Loucy (cell line): ENCODE data around the gene MEMO1.

ENCODE experiments used
- H2AFZ ChIP-seq: fragments of 200-600 bp; sonication (generic); 2 replicates; pipeline ENCODE4 v1.6.0; 2016; ENCODE audit warnings: antibody characterized with exemption, mild to moderate bottlenecking, low read length, moderate library complexity
- H3F3A ChIP-seq: fragments of 200-600 bp; 2 replicates; pipeline ENCODE4 v1.6.0; 2016; ENCODE audit warnings: antibody characterized with exemption, low read depth, mild to moderate bottlenecking
- H3K27me3 ChIP-seq: fragments of 200-600 bp; sonication (generic); 2 replicates; pipeline ENCODE4 v1.6.1; 2014; ENCODE audit warnings: low read length, mild to moderate bottlenecking; ENCODE audit not compliant: insufficient read depth, poor library complexity, severe bottlenecking
- H3K36me3 ChIP-seq: fragments of 200-600 bp; sonication (generic); 2 replicates; pipeline ENCODE4 v1.6.1; 2016; ENCODE audit warnings: low read length; ENCODE audit not compliant: insufficient read depth
- H3K4me1 ChIP-seq: fragments of 200-600 bp; sonication (generic); 2 replicates; pipeline ENCODE4 v1.5.1; 2014; ENCODE audit warnings: low read length, mild to moderate bottlenecking; ENCODE audit not compliant: insufficient read depth, poor library complexity, severe bottlenecking
- H3K4me2 ChIP-seq: fragments of 200-600 bp; sonication (generic); 2 replicates; pipeline ENCODE4 v1.6.0; 2014; ENCODE audit warnings: antibody characterized with exemption, low read length, low read depth, mild to moderate bottlenecking; ENCODE audit not compliant: poor library complexity, severe bottlenecking
- H3K4me3 ChIP-seq: fragments of 200-600 bp; sonication (generic); 2 replicates; pipeline ENCODE4 v1.5.1; 2014; ENCODE audit warnings: low read length, mild to moderate bottlenecking, mixed read lengths; ENCODE audit not compliant: poor library complexity, severe bottlenecking
- H3K79me2 ChIP-seq: fragments of 200-600 bp; sonication (generic); 2 replicates; pipeline ENCODE4 v1.6.1; 2014; ENCODE audit warnings: low read length; ENCODE audit not compliant: insufficient read depth
- H3K9ac ChIP-seq: fragments of 200-600 bp; sonication (generic); 2 replicates; pipeline ENCODE4 v1.6.0; 2014; ENCODE audit warnings: mild to moderate bottlenecking, low read depth, low read length, moderate library complexity; ENCODE audit not compliant: poor library complexity, severe bottlenecking
- H3K9me2 ChIP-seq: fragments of 200-600 bp; sonication (generic); replicated peaks from 2 replicates; pipeline ENCODE4 v1.6.1; 2016; ENCODE audit warnings: low read depth, low read length, mixed read lengths
- H3K9me3 ChIP-seq: fragments of 200-600 bp; sonication (generic); 2 replicates; pipeline ENCODE4 v1.6.1; 2014; ENCODE audit warnings: mild to moderate bottlenecking, antibody characterized with exemption, low read length, low read depth; ENCODE audit not compliant: insufficient read depth
- H4K20me1 ChIP-seq: fragments of 200-600 bp; sonication (generic); 2 replicates; pipeline ENCODE4 v1.6.0; 2014; ENCODE audit warnings: antibody characterized with exemption, low read length, mild to moderate bottlenecking; ENCODE audit not compliant: insufficient read depth, poor library complexity, severe bottlenecking
- EZH2phosphoT487 ChIP-seq: fragments of 200-600 bp; IDR thresholded peaks from 2 replicates; pipeline ENCODE4 v1.6.1; 2018; ENCODE audit warnings: antibody characterized with exemption, mild to moderate bottlenecking, moderate library complexity, borderline replicate concordance
- TF ChIP-seq, protein P1 (sequence below): fragments of 200-600 bp; sonication (generic); conservative IDR thresholded peaks from 2 replicates; pipeline ENCODE4 v1.5.1; 2014; ENCODE audit warnings: mild to moderate bottlenecking, antibody characterized with exemption, low read length

The MEMO1 gene

DNA sequence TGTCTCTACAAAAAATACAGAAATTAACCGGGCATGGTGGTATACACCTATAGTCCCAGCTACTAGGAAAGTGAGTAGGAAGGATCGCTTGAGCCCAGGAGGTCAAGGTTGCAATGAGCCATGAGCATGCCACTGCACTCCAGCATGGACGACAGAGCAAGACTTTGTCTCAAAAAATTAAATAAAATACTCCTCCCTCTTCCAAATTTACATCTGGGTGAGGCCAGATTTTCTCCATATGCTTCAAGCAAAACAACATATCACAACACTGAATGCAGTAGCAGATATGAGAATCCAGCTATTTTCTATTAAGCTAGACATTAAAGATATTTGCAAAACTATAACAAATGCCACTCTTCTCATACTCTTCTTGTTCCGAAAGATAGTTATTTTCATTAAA, 20.9 kb downstream of the MEMO1 start:
- Histone ChIP-seq H3K9ac (no peak overlapping the region), H2AFZ (no peak overlapping the region), H3K9me2 (no peaks in the 10 kb centered on the region), H3K36me3 (no peaks in the 10 kb centered on the region), H3K27me3 (no peaks in the 10 kb centered on the region), H3K4me3 (no peak overlapping the region), H3K79me2 (peaks cover 99% of the 10 kb centered on the region), H3K9me3 (no peaks in the 10 kb centered on the region), H3F3A (no peaks in the 10 kb centered on the region), H3K4me2 (no peak overlapping the region), H4K20me1 (peaks cover 56% of the 10 kb centered on the region), H3K4me1 (no peaks in the 10 kb centered on the region)
- TF ChIP-seq, protein P1, sequence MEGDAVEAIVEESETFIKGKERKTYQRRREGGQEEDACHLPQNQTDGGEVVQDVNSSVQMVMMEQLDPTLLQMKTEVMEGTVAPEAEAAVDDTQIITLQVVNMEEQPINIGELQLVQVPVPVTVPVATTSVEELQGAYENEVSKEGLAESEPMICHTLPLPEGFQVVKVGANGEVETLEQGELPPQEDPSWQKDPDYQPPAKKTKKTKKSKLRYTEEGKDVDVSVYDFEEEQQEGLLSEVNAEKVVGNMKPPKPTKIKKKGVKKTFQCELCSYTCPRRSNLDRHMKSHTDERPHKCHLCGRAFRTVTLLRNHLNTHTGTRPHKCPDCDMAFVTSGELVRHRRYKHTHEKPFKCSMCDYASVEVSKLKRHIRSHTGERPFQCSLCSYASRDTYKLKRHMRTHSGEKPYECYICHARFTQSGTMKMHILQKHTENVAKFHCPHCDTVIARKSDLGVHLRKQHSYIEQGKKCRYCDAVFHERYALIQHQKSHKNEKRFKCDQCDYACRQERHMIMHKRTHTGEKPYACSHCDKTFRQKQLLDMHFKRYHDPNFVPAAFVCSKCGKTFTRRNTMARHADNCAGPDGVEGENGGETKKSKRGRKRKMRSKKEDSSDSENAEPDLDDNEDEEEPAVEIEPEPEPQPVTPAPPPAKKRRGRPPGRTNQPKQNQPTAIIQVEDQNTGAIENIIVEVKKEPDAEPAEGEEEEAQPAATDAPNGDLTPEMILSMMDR, result no peak
- TF ChIP-seq EZH2phosphoT487, result no peak

DNA sequence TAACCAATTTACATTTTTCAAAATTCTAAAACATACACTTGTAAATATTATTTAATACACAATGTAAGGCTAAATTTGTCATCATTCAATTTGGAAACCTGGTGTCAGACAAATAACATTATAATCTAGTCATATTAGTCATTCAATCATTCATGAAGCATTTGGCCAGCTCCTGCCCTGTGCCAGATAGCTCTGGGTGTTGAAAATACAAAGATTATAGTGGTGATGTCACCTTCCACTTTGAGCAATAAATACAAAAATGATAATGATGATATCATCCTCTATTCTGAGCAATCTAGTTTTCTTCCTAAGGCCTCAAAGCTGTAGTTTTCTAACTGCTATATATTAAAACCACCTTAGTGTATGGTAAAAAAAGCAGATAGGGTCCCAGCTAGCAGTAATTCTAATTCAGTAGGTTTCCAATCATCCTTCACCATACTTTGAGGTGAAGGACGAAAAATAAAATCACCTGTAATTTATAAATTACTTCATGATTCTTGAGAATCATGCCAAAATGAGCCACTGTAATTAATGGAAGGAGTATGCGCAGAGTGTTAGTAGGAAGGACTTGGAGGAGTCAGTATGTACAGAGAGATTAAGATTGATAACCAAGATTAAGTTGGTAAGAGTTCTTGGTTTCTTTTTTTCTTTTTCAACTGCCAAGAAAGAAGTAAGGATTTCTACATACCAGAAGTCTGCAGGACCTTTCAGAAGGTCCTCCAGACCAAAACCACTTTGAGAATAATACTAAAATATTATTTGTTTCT, 23.2 kb downstream of the MEMO1 start:
- Histone ChIP-seq H3K9me2 (no peaks in the 10 kb centered on the region), H4K20me1 (peaks cover 51% of the 10 kb centered on the region), H3K4me3 (no peak overlapping the region), H3K36me3 (no peaks in the 10 kb centered on the region), H3K4me1 (no peaks in the 10 kb centered on the region), H2AFZ (no peak overlapping the region), H3F3A (no peaks in the 10 kb centered on the region), H3K4me2 (no peak overlapping the region), H3K9ac (no peak overlapping the region), H3K27me3 (no peaks in the 10 kb centered on the region), H3K79me2 (peaks cover 96% of the 10 kb centered on the region), H3K9me3 (no peaks in the 10 kb centered on the region)
- TF ChIP-seq, protein P1, result no peak
- no peak for TF ChIP-seq EZH2phosphoT487

DNA sequence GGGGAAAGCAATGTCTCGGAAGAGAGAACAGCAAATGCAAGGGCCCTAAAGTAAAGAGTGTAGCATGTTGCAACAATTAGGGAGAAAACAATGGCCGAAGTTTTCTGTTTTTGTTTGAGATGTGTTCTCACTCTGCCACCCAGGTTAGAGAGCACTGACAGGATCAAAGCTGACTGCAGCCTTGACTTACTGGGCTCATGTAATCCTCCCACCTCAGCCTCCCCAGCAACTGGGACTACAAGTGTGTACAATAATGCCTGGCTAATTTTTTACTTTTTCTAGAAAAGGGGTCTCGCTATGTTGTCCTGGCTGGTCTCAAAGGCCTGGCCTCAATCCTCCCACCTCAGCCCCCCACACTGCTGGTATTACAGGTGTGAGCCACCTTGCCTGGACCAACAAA, 23.9 kb downstream of the MEMO1 start:
- Histone ChIP-seq H3K36me3 (no peaks in the 10 kb centered on the region), H3K4me1 (no peaks in the 10 kb centered on the region), H3K79me2 (peaks cover 96% of the 10 kb centered on the region), H3K4me3 (no peak overlapping the region), H3K27me3 (no peaks in the 10 kb centered on the region), H3K9ac (no peak overlapping the region), H3K9me2 (no peaks in the 10 kb centered on the region), H2AFZ (no peak overlapping the region), H3F3A (no peaks in the 10 kb centered on the region), H3K9me3 (no peaks in the 10 kb centered on the region), H3K4me2 (no peak overlapping the region), H4K20me1 (peaks cover 51% of the 10 kb centered on the region)
- TF ChIP-seq, protein P1, result no peak
- TF ChIP-seq EZH2phosphoT487, result no peak
